GM12892 (cell line): Measurements from ENCODE around the gene PAM16.
A peak's percentile ranks its signal among the peaks of the same experiment; 100 is the strongest.

Source experiments
- DNase-seq: peaks from one replicate; pipeline ENCODE4 v3.0.0; 2011; ENCODE audit not compliant: insufficient read length
- FAIRE-seq: peaks from 2 replicates; lab custom pipeline; 2011; peaks lifted over from hg19 to GRCh38; lab: Jason Lieb, UNC
- POLR2A ChIP-seq: IDR thresholded peaks from 2 replicates; pipeline ENCODE4 v1.6.1; 2011; ENCODE audit warnings: low read depth, low read length, control low read depth
- POLR2AphosphoS5 ChIP-seq: IDR thresholded peaks from 2 replicates; pipeline ENCODE4 v1.6.1; 2011; ENCODE audit warnings: low read depth, low read length, control low read depth
- TAF1 ChIP-seq: IDR thresholded peaks from 2 replicates; pipeline ENCODE4 v1.6.1; 2011; ENCODE audit warnings: low read depth, mild to moderate bottlenecking, control low read depth, low read length, borderline replicate concordance

The PAM16 gene

DNA sequence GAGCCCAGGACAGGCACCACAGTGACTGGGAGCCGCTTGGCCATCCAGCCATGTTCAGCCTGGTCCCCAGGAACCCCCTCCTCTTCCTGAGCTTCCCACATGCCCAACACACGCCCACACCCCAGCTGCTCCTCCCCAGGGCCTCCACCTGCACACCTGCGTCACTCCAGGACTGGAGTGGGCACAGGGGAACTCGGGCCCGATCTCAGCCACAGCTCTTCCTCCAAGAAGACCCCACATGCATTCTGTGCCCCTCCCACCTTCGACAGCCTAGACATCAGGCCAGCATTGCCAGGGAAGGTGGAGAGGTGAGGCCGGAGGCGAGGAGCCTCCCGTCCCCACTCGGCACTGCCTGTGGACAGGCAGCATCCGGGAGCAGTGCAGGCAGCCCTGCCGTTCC lies 14.5 kb upstream of the PAM16 start:
- TF ChIP-seq POLR2AphosphoS5 (no peak), TAF1 (no peak), POLR2A (no peak)
- FAIRE-seq (no peak), DNase-seq (no peak)

DNA sequence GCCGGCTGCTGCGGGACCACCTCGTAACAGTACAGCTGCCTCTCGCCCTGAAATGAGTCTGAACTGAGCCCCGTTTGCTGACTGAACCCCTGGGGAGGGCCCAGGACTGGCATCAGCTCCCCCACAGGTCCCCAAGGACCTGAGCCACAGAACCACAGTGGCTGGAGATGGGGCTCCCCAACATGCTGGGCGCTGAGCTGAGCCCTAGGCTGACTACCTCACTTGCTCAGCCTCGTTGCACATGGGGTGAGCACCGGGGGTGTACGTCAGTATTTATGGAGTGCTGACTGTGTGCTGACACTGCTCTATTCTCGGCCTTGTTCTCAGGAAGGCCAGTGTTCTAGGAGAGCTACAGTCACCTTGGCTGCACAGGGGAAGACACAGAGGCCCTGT lies 13.9 kb upstream of the PAM16 start:
- no peak for TF ChIP-seq TAF1
- TF ChIP-seq POLR2AphosphoS5, result no peak
- TF ChIP-seq POLR2A, result no peak
- no peak for DNase-seq
- peak; percentile 61 for FAIRE-seq

DNA sequence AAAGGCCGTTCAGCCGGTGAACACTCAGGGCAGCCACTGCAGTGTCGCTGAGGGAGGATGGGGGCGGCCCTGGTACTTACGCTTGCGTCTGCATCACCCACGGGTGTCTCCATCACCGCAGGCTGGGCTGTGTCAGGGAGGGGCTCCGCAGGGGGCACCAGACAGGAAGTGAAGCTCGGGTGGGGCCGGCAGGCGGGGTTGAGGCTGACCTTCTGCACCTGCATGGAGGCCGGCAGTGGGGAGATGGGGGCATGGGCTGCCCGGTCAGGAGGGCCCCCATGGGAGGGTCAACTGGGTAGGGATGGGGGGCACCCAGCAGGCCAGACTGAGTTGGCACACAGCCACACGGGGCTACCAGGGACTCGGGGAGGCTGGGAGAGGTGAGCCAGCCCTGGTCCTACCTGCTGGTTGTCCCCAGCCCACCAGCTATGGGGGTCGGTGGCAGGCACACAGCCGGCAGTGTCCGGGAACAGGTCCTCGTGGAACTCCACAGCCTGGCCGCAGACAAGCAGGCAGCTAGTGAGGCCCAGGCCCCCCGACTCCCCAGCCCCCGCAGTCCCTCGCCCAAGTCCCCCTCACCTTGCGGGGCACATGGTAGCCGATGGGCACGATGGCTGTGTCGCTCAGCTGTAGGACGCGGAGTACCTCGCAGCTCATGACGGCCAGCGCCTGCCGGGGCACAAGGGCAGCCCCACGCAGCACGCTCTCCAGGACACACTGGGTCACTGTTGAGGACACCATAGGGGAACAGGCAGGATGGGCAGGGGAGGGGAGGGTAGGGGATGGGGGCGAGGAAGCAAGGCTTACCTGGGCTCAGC lies 13.3 kb upstream of the PAM16 start:
- DNase-seq, result no peak
- TF ChIP-seq TAF1, result no peak
- TF ChIP-seq POLR2AphosphoS5, result no peak
- FAIRE-seq, result no peak

DNA sequence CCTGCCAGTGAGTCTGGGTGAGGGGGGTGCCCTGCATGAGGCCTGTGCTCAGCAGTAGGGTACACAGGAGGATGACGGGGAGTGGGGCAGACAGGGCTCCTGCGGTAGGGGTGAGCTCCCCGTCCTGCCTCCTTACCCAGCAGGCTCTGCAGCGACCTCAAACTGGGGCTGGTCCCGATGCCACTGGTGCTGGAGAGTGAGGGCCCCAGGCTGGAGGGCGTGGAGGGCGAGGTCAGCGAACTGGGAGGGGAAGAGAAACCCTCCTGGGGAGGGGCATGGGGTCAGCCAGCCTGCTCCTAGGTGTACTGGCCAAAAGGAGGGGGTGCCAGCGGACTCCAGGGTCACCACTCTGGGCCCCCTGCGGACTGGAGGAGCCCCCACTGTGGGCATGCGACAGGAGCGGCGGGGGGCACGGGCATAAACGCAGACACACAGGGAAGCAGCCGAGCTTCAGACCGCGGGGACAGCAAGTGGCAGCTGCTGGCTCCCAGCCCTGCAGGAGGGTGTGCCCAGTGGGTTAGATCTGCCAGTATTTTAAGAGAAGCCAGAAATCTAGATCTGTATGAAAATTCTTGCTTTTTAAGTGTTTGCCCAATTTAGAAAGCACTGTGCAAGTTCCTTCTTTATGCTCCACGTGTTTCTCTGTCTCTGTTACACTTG lies 11.5 kb upstream of the PAM16 start:
- FAIRE-seq, result no peak
- no peak for DNase-seq
- no peak for TF ChIP-seq POLR2AphosphoS5
- TF ChIP-seq POLR2A, result no peak
- no peak for TF ChIP-seq TAF1

DNA sequence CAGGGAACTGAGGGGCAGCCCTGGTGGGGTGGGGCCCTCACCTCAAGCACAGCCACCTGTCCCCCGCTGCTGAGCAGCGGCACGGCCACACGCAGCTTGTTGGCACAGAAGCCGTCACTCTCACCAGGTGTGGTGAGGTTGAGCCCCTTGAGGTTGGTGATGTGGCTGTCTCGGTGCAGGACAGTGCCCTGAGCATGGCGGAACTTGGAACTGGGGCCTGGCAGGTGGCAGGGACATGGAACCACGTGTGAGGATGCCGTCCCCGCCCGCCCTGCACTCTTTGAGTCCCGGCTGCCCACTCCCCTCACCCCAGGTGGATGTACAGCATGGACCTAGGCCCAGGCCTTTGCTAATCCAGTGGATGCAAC lies 10.8 kb upstream of the PAM16 start:
- DNase-seq (no peak), FAIRE-seq (no peak)
- TF ChIP-seq POLR2AphosphoS5, result no peak
- TF ChIP-seq POLR2A, result no peak
- TF ChIP-seq TAF1, result no peak

DNA sequence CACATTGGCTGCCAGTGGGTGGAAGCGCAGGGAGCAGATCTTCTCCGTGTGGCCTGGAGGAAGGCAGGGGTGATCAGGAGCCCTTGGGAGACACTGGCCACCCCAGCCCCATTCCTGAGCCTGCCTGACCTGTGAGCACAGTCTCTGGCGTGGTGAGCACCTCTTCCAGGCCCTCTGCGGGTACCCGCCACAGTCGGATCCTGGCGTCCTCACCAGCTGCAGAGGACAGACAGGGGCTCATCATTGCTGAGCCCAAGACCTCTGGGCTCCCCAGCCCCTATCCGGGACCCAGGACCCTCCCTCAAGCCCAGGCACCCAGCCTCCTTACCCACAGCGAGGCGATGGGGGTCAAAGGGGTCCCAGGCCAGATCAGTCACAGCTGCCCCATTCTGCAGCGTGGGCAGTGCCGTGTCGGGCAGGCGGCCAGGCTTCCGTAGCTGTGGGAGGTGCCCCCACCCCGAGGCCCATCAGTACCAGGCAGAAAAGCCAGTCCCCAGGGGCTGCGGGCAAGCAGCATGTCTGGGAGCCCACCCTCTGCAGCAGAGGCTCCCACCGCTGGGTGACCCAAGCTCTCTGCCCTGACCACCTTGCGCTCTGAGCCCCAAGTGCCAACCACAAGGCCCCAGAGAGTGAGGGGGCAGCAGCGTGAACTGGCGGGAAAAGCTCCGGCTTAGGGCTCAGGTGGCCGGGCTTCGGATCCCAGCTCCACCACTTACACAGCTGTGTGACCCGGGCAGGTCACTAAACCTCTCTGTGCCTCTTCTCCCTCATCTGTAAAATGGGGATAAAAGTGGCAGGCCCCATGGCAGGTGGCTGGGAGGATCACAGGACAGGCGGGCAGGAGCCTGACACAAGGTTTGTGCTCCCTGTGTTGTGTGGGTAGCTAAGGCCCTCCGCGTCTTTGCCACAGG lies 10.2 kb upstream of the PAM16 start:
- DNase-seq (no peak), FAIRE-seq (no peak)
- no peak for TF ChIP-seq POLR2AphosphoS5
- no peak for TF ChIP-seq POLR2A
- TF ChIP-seq TAF1, result no peak

DNA sequence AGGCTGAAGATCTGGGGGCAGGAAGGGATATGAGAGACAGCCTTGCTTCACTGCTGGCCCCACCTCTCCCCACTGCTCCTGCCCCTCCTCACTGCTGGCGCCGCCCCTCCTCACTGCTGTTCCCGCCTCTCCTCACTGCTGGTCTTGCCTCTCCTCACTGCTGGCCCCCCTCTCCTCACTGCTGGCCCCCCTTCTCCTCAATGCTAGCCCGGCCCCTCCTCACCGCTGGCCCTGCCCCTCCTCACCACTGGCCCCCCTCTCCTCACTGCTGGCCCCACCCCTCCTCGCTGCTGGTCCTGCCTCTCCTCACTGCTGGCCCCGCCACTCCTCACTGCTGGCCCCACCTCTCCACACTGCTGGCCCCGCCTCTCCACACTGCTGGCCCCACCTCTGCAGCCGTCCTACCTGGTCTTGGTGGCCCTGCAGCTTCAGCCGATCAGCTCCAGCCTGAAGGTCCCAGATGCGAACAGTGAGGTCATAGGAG lies 9.5 kb upstream of the PAM16 start:
- FAIRE-seq, result no peak
- no peak for DNase-seq
- TF ChIP-seq POLR2A (no peak), POLR2AphosphoS5 (no peak), TAF1 (no peak)

DNA sequence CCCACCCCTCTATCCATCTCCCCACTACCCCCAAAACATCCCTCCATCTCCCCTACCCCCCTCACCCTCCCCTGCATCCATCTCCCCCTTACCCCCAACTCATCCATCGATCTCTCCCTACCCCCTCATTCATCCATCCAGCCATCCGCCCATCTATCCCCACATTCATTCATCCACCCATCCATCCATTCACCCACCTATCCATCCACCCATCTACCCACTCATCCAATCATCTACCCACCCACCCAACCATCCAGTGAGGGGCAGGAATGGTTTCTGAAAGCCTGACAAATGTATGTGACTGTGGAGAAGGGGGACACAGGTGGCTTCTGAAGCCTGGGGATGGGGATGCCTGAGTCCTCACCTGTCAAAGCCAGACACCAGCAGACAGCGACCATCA lies 8.8 kb upstream of the PAM16 start:
- TF ChIP-seq POLR2A (no peak), POLR2AphosphoS5 (no peak), TAF1 (no peak)
- FAIRE-seq, result no peak

DNA sequence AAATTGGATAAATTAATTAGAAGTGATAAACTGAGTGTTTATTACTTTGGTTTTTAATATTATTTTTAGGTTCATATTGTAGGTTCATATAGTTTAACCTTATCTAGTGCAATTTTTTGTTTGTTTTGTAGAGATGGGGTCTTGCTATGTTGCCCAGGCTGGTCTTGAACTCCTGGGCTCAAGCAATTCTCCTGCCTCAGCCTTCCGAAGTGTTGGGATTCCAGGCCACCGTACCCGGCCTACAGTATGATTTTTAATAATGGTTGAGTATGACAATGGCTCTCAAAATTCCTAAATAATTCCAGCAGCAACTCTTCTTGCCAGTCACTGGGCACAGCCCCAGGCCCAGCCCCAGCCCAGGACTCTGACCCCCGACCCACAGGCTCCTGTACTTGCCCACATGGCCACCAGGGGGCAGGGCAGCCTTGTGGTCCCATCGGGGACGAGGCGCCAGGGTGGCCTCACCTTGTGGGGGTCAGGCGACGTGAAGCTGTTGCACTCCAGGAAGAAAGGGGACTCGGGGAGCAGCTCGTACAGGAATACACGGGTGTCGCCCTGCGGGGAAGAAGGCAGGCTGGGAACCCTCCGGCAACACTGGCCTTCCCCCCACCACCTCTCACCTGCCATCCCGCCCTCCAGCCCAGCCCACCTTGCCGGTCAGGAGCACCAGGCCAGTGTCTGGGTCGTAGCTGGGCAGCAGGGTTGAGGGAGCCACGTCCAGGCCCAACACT lies 7.9 kb upstream of the PAM16 start:
- TF ChIP-seq POLR2A (no peak), TAF1 (no peak), POLR2AphosphoS5 (no peak)
- DNase-seq, result peak; percentile 81
- FAIRE-seq, result peak; percentile 79

More for the DNA sequence above, 8.8 kb upstream of the PAM16 start:
- no peak for DNase-seq

DNA sequence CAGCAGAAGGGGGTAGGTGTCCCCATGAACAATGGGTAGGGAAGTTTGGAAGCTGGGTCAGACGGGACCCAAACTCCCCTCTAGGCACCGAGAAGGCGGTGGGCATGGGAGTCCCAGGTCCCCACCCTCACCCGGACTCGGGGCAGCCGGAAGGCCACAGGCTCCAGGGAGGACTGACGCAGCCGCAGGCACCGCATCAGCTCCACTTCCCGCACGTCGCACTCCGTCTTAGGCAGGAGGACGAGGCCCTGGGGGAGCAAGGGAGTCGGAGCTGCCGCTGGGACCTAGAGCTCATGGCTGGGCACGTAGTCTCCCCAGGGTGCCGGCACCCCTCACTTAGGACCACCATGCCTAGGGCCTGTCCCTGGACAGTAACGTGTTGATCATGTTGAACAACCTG lies 7.1 kb upstream of the PAM16 start:
- DNase-seq (no peak), FAIRE-seq (no peak)
- no peak for TF ChIP-seq POLR2AphosphoS5
- no peak for TF ChIP-seq POLR2A
- no peak for TF ChIP-seq TAF1

DNA sequence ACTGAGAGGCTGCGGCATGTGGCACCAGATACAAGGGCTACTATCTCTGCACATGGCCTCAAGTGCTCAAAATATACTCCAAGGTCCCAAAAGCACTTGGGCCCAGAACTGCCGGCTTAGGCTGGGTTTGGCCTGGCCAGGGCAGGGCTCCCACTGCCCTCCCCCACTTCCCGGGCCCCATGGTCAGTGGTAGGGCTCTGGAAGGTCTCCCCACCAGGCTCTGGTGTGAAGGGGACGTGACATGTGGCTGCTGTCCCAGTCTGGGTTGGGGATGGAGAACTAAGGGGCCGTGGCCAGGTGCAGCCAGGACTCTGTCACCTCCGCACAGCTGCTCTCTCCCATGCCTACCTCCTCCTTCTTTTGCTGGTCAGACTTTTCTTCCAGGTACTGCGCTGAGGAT lies 5.7 kb upstream of the PAM16 start:
- TF ChIP-seq TAF1, result no peak
- DNase-seq (no peak), FAIRE-seq (no peak)
